Activated CD4-positive, alpha-beta T cell treated with anti-CD3 and anti-CD28 coated beads, Interleukin-2, amount 50 U/mL, for 24 hours (primary cell): ENCODE data around the gene MYBBP1A.
A peak's percentile ranks its signal among the peaks of the same experiment; 100 is the strongest.
"Not testable (repeated sequence)": the region's sequence is repeated elsewhere in the genome, so short reads cannot be mapped to it uniquely, and the experiment has no call there.

Experiments used
- DNase-seq, 2 donors: peaks; one replicate each; pipeline ENCODE4 v3.0.0-alpha.2; 2020; ENCODE audit warnings: low read depth in 1 of 2, low spot score in 1 of 2

The MYBBP1A gene, protein sequence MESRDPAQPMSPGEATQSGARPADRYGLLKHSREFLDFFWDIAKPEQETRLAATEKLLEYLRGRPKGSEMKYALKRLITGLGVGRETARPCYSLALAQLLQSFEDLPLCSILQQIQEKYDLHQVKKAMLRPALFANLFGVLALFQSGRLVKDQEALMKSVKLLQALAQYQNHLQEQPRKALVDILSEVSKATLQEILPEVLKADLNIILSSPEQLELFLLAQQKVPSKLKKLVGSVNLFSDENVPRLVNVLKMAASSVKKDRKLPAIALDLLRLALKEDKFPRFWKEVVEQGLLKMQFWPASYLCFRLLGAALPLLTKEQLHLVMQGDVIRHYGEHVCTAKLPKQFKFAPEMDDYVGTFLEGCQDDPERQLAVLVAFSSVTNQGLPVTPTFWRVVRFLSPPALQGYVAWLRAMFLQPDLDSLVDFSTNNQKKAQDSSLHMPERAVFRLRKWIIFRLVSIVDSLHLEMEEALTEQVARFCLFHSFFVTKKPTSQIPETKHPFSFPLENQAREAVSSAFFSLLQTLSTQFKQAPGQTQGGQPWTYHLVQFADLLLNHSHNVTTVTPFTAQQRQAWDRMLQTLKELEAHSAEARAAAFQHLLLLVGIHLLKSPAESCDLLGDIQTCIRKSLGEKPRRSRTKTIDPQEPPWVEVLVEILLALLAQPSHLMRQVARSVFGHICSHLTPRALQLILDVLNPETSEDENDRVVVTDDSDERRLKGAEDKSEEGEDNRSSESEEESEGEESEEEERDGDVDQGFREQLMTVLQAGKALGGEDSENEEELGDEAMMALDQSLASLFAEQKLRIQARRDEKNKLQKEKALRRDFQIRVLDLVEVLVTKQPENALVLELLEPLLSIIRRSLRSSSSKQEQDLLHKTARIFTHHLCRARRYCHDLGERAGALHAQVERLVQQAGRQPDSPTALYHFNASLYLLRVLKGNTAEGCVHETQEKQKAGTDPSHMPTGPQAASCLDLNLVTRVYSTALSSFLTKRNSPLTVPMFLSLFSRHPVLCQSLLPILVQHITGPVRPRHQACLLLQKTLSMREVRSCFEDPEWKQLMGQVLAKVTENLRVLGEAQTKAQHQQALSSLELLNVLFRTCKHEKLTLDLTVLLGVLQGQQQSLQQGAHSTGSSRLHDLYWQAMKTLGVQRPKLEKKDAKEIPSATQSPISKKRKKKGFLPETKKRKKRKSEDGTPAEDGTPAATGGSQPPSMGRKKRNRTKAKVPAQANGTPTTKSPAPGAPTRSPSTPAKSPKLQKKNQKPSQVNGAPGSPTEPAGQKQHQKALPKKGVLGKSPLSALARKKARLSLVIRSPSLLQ (N-terminal part only)

DNA sequence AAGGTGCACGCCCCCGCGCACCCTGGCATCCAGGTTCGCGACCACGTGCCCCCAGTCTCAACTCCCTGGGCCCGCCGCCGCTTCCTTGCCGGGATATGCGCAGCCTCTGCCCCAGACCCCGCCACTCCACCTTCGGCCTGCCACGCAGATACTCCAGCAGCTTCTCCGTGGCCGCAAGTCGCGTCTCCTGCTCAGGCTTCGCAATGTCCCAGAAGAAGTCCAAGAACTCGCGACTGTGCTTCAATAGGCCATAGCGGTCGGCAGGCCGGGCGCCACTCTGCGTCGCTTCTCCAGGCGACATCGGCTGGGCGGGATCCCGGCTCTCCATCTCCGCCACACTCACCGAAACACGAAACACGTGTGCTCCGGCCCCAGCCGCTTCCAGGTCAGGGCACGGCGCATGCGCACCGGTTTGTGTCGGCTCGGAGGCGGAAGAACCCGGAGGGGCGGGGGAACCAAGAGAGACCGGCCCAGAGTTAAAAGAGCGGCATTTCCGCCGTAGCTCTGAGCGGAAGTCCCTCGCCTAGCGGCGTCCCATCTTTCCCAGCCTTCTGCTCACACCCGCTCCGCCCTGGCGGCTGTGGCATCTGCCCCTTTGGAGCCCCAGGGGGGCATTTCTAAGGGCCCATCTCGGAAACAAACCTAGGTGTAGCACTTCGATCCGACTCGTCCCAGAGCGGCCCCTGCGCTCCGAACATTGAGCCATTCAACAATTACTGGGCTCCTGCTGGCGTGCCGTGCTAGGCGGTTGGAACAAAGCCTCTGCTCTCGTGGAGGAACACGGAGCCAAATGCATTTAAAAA is at the start of gene MYBBP1A:
MYBBP1A (minus strand) TSS at position 388 of the 803 bp plus-strand sequence; CDS start at position 328, 60 bp downstream.
- peak; percentile 94 to 96 for DNase-seq

DNA sequence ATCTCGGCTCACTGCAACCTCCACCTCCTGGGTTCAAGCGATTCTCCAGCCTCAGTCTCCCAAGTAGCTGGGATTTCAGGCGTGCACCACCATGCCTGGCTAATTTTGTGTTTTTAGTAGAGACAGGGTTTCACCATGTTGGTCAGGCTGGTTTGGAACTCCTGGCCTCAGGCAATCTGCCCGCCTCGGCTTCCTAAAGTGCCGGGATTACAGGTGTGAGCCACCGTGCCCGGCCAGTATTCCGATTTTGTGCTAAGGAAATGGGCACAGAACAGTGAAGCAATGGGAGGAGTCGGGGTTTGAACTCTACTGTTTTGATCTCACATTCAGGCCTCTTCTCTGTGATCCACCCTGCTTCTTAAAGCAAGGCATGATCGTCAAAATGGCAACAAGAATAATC is 49.6 kb upstream of the MYBBP1A start:
- not testable (repeated sequence) for DNase-seq

DNA sequence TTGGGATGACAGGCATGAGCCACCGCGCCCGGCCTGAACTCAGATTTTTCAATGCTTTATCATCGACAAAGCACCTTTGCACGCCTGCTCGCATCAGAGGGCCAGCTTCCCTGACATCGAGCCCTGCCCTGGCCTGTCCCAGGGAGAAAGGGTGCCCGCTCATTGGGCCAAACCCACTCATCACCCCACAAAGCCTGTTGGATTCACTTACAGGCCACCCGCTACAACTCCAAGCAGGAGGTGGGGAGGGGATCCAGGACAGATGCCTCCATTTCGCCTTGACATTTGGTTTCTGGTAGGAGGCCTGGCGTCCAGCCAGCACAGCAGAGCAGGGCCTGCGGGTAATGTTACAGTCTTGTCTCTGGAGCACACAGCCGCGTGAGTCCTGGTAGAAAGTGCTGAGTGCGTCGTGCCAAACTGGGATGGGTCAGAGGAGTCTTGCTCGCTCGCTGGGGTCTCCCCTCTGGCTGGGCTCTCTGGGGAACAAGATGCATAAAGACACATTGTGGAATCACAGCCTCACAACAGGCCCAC is 49.0 kb upstream of the MYBBP1A start:
- no peak for DNase-seq

DNA sequence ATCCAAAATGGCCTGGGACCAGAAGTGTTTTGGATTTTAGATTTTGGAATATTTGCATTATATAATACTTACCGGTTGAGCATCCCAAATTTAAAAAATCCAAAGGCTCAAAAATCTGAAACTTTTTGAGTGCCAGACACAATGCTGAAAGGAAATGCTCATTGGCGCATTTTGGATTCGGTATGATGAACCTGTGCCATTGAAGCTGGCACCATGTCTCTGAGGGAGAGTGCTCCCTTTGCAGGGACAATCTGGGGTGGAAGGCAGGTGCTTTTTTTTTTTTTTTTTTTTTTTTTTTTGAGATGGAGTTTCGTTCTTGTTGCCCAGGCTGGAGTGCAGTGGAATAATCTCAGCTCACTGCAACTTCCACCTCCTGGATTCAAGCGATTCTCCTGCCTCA is 46.9 kb upstream of the MYBBP1A start:
- no peak for DNase-seq

DNA sequence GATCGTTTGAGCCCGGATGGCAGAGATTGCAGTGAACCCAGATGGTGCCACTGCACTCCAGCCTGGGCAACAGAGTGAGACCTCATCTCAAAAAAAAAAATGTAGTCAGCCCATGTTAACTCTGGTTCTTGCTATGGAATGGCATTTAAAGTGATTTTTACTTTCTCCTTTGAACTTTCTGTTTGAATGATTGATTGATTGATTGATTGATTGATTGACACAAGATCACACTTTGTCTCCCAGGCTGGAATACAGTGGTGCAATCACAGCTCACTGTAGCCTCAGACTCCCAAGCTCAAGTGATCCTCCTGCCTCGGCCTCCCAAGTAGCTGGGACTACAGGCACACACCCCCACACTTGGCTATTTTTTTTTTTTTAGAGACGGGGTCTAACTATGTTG is 46.1 kb upstream of the MYBBP1A start:
- no peak for DNase-seq

DNA sequence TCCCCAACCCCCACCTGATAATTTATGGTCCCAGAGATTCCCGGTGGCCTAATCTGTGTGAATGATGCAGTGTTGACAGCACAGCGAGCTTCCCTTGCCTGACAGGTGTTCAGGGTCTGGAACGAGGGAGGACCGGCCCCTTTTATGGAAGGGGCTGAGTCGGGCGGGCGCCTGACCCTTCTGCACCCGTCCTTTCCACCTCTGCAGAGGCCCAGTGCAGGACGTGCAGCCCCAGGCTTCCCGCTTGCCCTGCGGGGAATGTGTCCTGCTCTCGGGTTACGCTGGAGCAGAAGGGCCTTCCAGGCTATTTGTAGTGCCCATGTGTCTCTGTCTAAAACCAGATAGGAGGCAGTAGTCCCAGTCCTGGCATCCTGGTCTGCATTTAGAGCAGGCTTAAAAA is 45.4 kb upstream of the MYBBP1A start:
- DNase-seq = no peak

DNA sequence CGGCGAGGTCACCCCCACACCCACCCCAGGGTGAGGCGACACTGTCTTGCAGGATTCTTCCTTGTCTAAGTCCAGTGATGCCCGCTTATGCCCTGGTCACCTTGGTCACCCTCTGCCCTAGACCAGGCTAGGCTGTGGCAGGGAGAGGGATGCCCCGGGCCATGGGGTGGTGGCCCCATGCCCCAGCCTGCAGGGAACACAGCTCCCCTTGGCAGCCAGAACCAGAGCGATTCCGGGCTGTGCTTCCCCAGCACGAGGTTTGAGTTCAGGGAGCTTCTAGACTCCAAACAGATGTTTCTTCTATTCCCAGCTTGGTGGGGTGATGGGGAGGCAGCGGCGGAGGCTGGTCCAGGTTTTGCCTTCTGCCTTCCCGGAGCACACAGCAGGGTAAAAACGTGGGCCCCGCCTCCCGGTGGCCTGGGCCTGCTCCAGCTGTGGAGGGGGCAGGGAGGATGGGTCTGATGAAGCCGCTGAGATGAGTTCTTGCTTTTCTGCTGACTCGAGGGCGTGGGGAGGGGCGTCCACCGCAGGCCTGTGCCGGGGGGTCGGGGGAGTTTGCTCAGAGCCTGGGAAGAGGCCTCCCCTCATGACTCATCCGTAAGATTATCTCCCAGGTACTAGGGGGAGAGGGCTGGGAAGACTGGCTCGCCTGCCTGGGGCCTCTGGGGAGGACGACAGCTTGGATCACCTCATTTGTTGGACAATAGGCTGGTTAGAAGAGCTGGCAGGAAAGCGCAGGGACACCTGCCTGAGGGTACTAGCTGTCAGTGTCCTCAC is 44.5 kb upstream of the MYBBP1A start:
- DNase-seq = no peak

DNA sequence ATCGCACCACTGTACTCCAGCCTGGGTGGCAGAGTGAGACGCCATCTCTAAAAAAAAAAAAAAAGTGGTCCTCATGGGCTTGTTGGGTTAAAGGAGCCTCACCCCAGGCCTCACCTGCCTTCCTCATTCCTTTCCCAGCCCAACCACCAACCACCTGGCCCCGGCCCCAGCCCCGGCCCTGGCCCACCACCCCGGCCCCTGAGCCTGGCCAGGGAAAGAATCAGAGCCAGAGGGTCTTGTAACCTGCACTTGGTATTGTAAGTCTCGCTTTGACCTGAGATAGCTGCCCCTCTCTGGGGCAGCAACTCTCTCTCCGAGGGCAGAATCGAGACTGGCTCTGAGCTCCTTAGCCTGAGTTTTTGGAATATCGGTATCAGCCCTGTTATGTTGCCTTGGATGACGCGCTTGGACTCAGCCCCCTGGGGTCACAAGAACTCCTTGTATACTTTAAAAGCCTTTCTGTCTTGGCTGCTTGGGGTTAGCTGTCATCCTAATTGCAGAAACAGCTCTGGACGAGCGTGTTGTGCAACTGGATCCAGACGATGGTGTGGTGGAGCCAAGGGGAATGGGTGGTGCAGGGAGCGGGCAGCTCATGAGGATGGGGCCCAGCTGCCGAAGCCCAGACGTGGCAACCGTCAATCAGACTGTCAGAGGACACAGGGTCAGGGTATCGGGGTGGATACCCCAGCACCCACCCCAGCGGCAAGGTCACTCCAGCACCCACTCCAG is 43.8 kb upstream of the MYBBP1A start:
- DNase-seq = no peak

DNA sequence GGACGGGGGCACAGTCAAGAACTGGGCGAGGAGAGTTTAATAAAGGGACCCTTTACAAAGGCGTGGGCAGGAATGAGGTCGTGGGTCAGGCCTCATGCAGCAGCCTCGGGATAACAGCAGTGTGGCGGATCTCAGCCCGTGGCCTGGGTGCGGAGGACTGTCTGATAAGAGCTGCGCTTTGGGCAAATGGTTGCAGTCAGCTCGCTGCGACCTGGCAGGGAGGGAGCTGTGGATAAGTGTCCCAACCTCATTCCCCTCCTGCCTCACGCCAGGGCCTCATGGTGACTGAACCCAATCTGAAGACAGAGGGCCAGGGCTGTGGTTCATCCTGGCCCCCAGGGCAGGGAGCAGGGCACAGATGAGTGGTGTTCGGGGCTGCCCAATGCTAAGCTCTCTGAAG is 42.8 kb upstream of the MYBBP1A start:
- no peak for DNase-seq

DNA sequence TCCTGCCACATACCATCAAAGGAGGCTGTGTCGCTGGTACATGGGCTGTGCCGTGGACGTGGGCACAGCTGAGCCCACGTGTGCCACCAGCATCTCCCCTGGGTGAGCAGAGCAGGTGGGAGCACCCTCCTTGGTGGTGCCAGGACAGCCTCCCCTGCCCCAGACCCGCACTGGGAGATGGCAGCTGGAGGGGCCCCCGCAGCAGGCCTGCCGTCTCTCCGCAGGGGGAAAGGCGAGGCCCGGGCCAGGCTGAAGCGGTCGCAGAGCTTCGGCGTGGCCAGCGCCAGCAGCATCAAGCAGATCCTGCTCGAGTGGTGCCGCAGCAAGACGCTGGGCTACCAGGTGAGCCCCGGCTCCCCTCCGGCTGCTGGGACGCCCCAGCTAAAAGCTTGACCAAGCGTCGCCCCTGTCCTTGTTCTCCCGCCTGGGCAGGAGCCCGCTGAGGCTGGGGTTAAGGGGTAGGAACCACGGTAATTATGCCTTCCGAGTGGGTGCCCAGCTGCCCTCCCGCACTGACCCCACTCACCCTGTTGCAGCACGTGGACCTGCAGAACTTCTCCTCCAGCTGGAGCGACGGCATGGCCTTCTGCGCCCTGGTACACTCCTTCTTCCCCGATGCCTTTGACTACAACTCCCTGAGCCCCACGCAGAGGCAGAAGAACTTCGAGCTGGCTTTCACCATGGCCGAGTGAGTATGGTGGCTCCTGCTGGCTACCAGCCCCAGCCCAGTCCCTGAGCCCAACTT is 41.6 kb upstream of the MYBBP1A start:
- DNase-seq = no peak

DNA sequence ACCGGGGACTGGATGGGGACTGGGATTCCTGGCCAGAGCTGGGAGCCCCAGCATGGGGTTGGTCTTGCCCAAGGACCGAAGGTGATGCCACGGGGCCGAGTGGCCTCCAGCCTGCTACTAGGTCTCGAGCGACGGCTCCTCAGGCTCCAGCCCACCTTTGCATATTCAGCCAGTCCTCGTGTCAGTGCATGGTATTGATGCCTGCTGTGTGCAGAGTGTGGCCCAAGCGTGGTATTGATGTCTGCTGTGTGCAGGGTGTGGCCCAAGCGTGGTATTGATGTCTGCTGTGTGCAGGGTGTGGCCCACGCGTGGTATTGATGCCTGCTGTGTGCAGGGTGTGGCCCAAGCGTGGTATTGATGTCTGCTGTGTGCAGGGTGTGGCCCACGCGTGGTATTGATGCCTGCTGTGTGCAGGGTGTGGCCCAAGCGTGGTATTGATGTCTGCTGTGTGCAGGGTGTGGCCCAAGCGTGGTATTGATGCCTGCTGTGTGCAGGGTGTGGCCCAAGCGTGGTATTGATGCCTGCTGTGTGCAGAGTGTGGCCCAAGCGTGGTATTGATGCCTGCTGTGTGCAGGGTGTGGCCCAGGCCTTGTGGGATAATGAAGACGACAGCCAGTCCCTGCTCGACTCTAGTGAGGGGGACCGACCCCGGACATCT is 40.6 kb upstream of the MYBBP1A start:
- DNase-seq = not testable (repeated sequence)

DNA sequence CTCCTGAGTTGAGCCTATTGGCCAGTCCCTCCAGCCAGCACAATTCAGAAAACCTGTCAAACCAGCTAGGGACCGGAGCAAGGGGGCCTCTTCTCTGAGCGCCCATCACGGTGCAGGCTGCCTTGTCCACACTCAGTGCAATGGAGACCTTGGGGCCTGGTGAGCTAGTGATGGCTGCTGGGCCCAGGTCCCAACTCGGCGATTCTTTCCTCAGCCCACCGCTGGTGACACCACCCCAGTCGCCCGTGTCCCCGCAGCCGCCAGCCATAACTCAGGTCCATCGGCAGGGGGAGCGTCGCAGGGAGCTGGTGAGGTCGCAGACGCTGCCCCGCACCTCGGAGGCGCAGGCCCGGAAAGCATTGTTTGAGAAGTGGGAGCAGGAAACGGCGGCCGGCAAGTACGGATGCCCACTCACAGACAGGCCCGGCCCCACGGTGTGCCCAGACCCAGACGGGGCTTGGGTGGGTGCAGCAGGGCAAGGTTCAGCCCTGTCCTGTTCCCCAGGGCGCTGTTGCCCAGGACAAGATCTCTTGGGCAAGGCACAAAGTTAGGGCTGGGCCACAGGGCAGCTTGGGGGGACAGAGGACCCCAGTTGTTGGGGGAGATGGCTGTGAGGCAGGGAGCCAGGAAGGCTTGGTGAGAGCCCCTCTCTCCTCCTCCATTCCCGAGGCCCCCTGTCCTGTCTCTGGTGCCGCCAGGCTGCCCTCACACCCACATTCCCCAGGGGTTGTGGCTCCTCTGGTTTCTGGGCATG is 39.9 kb upstream of the MYBBP1A start:
- no peak for DNase-seq

DNA sequence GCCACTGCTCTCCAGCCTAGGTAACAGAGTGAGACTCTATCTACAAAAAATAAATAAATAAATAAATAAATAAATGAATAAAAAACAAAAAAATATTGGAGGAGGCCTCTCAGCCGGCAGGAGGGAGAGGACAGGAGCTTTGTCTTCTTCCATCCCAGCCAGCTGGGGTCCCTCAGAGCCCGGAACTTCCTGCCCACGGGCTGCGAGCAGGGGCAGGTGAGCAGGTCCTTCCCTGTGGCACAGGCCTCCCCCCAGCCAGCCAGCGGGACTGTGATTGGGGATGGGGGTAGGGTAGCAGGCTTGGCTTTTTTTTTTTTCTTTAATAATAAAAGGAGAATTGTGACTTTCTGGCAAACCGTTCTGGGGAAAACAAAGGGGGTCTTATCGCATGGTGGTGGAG is 39.2 kb upstream of the MYBBP1A start:
- DNase-seq = no peak

DNA sequence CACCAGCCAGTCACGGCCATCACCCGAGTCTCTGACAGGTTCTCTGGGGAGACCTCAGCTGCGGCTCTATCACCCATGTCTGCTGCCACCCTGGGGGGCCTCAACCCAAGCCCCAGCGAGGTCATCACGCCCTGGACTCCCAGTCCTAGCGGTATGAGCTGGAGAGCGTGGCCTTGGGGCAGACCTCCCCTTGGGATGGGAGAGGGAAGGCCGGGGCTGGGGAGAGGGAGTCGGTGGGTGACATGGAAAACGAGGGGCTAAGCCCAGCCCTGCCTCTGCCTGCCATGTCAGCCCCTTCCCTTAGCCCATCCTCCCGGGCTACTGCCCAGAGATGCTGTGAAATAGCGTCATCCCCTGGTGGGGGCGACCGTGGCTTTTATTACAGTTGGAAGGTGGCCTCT is 37.8 kb upstream of the MYBBP1A start:
- no peak for DNase-seq

DNA sequence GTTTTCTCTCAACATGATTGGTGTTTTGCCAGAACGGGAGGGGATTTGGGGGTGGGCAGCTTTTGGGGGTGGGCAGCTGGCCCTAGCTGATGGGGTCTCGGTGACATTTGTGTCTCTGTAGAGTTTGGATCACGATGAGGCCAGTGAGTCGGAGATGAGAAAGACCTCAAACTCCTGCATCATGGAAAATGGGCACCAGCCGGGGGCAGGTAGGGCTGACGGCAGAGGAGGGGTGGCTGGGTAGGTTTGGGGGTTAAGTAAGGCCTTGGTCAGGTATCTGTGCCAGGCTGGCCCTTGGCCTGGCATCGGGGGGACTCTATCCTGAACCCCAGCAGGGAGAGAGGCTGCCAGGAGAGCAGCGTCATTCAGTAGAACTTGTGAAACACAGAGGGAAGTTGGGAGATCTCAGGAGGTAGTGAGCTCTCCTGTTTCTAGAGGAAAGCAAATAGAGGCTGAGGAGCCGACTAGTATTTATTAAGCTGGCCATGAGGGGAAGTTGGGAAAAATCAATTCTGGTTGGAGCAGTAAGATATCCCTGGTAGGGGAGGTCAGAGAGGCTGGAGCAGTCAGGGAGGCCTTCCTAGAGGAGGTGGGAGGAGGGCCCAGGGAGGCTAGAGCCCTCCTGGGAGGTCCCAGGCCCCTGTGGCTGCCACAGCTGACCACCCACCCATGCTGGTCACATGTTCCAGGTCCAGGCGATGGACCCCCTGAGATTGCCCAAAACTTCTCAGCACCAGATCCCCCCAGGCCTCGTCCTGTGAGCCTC is 37.2 kb upstream of the MYBBP1A start:
- DNase-seq = no peak

DNA sequence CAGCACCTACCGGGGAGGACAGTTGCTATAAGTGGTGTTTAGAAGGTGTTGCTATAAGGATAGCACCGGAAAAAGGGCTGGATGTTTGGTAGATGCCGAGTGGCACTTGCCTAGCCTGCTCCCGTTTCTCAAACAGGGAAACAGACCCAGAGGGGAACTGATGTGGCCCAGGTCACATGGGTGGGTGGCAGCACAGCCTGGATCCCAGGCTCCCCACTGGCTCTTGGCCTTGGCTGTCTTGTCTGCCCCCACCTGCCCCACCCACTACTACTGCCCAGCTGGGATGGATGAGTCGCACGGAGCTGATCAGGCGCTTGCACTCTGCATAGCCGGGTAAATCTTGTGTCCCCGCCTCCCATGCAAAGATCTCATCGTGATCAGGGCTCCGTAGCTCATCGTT is 36.3 kb upstream of the MYBBP1A start:
- DNase-seq = no peak
